LNCAP (cell line): ENCODE results near the gene AACS.

Experiments used
- TF ChIP-seq, protein P1 (sequence below): fragments of 450-650 bp; IDR thresholded peaks from 2 replicates; pipeline ENCODE4 v1.5.1; 2017; ENCODE audit warnings: mild to moderate bottlenecking

The AACS gene

DNA sequence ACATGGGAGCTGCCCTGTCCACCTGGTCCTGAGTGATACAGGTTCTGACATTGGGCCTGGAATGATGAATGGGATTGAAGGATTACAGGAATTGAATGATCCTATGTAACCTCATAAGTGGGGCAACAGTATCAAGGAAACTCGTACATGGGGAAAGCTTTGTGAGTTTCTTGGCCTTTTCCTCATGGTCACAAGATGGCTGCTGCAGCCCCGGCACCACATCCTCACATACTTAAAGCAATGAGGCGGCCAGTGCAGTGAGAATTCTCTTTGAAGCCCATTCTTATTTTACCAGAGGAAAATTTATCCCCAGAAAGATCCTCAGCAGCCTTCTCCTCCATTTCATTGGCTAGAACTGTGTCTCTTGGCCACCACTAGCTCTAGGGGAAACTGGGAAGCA is 91.9 kb downstream of the AACS start:
- TF ChIP-seq, protein P1, sequence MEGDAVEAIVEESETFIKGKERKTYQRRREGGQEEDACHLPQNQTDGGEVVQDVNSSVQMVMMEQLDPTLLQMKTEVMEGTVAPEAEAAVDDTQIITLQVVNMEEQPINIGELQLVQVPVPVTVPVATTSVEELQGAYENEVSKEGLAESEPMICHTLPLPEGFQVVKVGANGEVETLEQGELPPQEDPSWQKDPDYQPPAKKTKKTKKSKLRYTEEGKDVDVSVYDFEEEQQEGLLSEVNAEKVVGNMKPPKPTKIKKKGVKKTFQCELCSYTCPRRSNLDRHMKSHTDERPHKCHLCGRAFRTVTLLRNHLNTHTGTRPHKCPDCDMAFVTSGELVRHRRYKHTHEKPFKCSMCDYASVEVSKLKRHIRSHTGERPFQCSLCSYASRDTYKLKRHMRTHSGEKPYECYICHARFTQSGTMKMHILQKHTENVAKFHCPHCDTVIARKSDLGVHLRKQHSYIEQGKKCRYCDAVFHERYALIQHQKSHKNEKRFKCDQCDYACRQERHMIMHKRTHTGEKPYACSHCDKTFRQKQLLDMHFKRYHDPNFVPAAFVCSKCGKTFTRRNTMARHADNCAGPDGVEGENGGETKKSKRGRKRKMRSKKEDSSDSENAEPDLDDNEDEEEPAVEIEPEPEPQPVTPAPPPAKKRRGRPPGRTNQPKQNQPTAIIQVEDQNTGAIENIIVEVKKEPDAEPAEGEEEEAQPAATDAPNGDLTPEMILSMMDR: no peak

DNA sequence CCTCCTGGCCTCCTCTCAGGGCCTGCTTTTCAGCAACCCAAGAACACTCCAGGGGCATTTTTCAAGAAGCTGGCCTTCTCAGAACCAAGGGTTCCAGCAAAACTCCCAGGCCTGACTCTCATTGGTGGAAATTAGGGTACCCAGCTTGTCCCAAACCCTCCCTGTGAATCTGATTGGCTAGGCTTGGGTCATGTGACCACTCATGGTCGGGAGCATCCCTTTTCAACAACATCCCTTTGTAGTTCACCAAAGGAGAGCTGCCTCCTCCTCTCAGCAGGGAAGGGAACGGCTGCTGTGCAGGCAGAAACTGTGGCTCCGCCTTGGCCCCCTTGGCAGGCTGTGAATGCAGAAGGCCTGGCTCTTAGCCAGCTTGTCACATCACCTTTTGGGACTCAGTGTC is 94.5 kb downstream of the AACS start:
- TF ChIP-seq, protein P1: no peak

DNA sequence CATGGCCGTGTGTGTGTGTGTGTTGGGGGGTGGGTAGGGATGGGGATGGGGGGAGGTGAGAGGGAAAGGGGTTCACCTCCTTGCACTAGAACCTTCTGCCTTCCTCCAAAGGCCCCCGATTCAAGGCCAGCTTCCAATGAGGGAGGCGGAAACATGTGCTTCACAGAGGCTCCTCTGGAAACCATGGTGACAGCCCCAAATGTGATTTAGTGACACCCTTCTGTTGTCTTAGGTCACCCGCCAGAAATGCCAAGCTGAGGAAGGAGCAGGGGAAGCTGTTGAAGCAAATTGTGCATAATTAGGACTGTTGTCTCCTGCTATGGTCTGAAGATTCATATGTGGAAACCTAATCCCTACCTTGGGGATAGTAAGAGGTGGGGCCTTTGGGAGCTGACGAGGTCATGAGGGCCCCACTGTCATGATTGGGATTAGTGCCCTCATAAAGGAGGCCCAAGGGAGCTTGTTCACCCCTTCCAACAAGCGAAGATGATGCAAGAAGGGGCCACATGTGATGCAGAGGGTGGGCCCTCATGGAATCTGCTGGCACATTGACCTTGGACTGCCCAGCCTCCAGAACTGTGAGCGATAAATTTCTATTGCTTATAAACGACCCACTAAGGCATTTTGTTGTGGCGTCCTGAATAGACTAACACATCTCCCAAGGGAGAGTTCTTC is 95.2 kb downstream of the AACS start:
- TF ChIP-seq, protein P1: no peak

GRCh38 chr12:125161712-125162022 is 96.4 kb downstream of the AACS start:
- TF ChIP-seq, protein P1: no peak

GRCh38 chr12:125162489-125163028 is 97.3 kb downstream of the AACS start:
- TF ChIP-seq, protein P1: no peak

GRCh38 chr12:125163148-125163547 is 97.9 kb downstream of the AACS start:
- TF ChIP-seq, protein P1: no peak

DNA sequence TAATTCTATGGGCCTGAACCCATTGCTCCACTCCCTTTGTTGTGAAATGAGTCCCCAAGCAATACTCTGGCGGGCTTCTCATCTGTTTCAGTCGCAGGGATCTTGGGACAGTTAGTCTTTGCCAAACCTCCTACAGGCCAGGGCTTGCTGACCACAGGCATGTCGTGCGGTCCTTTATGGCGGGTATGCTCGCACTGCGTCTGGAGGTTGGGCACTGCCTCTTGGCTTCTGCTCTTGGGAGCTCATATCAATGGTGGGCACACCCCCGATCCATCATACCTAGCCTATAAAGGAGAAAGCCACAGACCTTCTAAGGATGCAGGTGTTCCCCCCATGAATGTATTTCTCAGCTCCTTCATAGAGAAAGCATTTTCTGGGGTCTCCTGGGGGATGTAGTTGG is 99.3 kb downstream of the AACS start:
- TF ChIP-seq, protein P1: no peak

DNA sequence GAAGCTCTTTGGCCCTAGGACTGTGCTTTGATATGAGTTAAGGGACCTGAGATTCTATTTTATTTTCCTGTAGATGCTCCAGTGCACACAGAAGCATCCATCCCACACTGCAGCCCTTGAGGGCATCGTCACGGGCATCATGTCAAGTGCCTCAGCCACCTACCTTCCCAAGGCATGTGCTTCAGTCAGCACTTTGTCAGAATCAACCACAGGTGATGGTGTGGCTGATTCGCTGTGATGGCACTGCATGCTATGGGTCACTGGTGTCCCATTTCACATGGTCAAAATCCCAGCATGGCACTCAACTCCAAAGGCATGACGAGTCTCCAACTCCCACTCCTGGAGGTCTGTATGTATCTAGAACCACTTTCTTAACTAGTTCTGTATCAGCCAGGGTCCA is 100.8 kb downstream of the AACS start:
- TF ChIP-seq, protein P1: no peak
